Measurements from ENCODE around the gene PLEKHG4B.
"Not testable (repeated sequence)": the region's sequence is repeated elsewhere in the genome, so short reads cannot be mapped to it uniquely, and the experiment has no call there.

PLEKHG4B gene

GRCh38 chr5:95241-95980 lies 3.4 kb downstream of the PLEKHG4B start:
- no peak for DNase-seq (ENCODE audit: low read depth)

GRCh38 chr5:96976-97660 lies 5.2 kb downstream of the PLEKHG4B start:
- DNase-seq (ENCODE audit: low read depth): no peak

DNA sequence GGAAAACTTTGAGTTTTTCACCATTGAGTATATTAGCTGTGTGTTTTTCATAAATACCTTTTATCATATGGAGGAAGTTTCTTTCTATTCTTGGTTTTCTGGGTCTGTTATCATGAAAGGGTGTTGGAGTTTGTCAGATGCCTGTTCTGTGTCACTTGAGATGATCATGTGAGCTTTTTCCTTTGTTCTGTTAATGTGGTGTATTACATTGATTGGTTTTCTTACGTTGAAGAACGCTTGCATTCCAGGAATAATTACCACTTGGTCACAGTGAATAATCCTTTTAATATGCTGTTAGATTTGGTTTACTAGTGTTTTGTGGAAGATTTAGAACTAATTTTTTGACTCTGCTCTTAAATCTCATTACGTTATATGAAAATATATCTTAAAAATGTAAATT lies 7.8 kb downstream of the PLEKHG4B start:
- DNase-seq (ENCODE audit: low read depth): no peak

- DNase-seq (ENCODE audit: low read depth): no peak
These were observed 10.6 kb downstream of the PLEKHG4B start for GRCh38 chr5:102411-103043.

DNA sequence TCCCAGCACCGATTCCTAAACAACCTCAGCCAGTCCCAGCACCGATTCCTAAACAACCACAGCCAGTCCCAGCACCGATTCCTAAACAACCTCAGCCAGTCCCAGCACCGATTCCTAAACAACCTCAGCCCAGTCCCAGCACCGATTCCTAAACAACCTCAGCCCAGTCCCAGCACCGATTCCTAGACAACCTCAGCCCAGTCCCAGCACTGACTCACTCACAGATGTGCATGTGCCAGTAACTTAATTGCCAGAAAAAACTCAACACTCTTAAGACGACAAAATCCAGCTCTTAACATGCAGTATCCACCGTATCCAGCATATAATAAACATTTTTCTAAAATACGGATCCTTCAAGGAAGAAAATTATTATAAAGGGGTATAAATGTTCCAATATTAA lies 12.1 kb downstream of the PLEKHG4B start:
- DNase-seq (ENCODE audit: low read depth): not testable (repeated sequence)

DNA sequence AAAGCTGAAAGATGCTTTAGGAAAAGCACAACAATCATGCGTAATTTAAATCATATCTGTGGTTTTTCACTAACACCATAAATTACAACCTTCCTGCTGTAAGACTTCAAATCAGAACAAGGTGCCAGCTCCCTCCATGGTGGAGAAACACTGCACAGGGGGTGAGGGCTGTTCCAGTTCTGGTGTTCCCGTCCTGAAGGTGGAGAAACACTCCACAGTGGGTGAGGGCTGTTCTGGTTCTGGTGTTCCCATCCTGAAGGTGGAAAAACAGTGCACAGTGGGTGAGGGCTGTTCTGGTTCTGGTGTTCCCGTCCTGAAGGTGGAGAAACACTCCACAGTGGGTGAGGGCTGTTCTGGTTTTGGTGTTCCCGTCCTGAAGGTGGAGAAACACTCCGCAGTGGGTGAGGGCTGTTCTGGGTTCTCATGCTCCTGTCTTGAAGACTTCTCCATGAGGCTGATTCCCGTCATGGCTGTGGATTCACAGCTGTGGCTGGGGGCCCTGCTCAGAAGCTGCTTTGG lies 12.9 kb downstream of the PLEKHG4B start:
- DNase-seq (ENCODE audit: low read depth): no peak

DNA sequence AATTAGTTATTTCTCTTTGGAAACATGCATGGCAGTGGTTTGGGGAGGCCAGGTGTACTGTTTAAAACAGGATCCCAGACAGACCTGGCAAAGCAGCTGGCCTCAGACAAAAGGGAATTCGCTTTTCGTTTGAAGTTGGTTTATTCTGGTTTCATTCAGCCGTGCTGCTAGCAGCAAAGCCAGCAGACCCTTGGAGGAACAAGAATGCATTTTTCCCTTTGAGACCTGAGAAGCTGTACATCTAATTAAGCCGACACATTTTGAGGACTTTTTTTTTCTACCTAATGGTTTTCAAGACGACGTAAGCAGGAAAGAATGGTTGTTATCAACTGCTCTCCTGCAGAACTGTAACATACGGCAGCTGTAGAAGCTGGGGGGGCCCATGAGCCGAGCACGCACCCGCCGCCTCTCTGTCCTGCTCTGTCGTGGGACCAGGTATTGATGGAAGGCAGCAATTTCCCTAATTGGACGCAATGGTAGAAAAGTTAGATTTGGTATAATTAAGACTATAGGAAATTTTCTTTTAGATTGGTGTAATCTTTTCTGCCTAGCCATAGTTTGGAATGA lies 13.6 kb downstream of the PLEKHG4B start:
- DNase-seq (ENCODE audit: low read depth): no peak

- DNase-seq (ENCODE audit: low read depth): no peak
These were observed 14.6 kb downstream of the PLEKHG4B start for GRCh38 chr5:106587-106986.

DNA sequence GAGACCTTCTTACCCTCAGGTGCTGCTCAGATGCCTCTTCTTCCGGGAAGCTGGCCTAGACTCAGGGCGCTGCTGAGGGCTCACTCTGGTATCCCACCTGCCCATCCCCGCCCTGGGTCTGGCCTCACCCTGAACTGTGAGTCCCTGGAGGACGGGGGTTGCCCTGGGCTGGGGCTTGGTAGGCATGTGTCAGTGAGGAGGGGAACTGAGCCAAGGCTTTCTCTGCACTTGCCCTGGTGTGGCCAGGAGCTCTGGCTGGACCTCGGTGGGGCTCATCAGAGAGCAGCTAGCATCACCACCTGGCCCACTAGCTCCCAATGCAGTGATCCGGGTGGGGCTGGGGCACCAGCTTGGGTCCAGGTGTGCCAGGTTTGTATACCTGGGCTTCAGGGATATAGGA lies 15.6 kb downstream of the PLEKHG4B start:
- no peak for DNase-seq (ENCODE audit: low read depth)

- DNase-seq (ENCODE audit: low read depth): no peak
These were observed 17.9 kb downstream of the PLEKHG4B start for GRCh38 chr5:109826-110225.

DNA sequence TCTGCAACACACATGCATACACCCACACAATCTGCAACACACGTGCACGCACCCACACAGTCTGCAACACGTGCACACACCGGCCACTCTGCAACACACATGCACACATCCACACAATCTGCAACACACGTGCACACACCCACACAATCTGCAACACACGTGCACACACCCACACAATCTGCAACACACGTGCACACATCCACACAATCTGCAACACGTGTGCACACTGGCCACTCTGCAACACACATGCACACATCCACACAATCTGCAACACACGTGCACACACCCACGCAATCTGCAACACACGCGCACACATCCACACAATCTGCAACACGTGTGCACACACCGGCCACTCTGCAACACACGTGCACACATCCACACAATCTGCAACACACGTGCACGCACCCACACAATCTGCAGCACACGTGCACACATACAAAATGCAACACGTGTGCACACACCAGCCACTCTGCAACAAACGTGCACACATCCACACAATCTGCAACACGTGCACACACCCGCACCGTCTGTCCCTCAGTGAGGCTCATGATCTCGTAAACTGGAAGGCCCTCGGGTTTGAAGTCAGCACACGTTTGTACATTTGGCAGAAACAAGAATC lies 18.4 kb downstream of the PLEKHG4B start:
- DNase-seq (ENCODE audit: low read depth): no peak

DNA sequence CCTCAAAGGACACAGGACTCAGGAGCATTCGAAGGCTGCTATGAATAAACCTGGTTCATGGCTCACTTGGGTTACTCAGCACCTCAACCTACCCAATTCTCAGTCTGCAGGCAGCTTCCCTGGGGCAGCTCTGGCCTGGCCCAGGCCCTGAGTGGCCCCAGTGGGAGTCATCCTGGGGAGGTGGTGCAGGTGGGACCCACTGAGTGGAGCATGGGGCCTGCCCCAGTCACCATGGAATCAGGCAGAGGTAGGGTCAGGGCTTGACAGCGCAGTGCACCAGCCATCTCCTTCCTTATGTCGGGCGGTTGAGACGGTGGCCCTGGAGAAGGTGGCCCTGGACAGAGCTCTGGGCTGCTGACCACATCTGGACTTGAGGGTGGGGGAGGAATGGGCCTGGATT lies 19.2 kb downstream of the PLEKHG4B start:
- DNase-seq (ENCODE audit: low read depth): no peak

DNA sequence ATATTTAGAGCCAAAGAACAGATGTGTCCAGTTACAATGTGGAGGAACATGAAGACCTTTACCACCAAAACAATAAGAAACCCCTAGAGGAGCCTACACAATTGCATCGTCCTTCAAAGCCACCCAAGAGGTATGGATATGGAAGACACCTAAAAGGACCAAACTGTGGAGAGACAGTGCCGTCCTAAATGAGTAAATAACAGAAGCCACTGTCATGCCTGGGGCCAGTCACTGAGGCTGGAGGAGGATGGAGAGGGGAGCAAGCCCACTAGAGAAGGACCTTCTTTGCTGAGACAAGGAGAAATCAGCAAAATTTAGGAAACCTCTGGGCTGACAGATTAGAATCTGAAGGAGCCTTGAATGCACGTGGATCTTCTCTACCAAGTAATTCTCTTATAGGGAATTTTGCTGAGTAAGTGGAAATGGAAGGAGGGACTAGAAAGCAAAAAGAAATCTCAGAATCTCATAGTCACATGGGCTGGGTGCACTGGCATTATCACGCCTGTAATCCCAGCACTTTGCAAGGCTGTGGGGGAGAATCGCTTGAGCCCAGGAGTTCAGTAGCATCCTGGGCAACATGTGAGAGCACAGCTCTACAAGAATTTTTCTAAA lies 27.6 kb downstream of the PLEKHG4B start:
- no peak for DNase-seq (ENCODE audit: low read depth)

DNA sequence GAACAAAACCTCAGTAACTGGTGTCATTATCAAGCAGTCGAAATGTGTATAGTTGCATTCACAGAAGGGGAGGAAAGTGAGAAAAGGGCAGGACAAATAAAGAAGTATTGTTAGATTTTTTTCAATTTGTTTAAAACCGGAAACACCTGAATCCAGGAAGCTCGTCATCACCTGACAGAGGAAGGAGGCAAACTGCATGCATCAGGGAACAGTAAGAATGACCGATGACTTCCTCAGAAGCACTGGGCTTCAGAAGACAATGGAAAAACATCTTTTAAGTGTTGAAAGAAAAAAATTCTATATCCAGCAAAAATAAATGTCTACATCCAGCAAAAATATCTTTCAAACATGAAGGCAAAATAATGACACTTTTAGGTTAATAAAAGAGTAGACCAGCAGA lies 29.5 kb downstream of the PLEKHG4B start:
- DNase-seq (ENCODE audit: low read depth): no peak

DNA sequence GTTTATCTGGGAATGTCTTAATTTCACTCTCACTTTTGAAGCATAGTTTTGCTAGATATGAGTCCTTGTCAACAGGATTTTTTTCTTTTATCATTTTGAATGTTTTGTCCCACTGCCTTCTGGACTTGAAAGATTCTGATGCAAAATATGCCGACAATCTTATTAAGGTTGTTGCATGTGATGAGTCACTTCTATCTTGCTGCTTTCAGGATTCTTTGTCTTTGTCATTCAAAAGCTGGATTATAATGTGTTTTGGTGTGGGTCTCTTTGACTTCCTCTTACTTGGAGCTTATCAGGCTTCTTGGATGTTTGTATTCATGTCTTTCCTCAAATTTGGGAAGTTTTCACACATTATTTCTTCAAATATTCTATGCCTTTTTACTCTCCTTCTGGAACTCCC lies 33.8 kb downstream of the PLEKHG4B start:
- DNase-seq (ENCODE audit: low read depth): no peak

GRCh38 chr5:126806-127205 lies 34.8 kb downstream of the PLEKHG4B start:
- DNase-seq (ENCODE audit: low read depth): no peak

DNA sequence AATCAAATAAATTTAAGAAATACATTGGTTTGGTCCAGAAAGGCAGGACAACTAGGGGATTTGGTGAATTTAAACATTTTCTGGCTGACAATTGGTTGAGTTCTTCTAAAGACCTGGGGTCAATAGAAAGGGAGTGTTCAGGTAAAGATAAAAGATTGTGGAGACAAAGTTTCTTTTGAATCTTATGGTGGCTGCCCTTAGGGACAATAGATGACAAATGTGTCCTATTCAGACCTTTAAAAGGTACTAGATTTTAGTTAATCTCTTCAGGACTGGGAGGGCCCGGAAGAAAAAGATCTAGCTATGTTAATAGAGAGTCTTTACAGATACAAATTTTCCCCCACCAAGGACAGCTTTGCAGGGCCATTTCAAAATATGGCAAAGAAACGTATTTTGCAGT lies 35.9 kb downstream of the PLEKHG4B start:
- DNase-seq (ENCODE audit: low read depth): no peak

- no peak for DNase-seq (ENCODE audit: low read depth)
These were observed 36.5 kb downstream of the PLEKHG4B start for GRCh38 chr5:128446-128845.

DNA sequence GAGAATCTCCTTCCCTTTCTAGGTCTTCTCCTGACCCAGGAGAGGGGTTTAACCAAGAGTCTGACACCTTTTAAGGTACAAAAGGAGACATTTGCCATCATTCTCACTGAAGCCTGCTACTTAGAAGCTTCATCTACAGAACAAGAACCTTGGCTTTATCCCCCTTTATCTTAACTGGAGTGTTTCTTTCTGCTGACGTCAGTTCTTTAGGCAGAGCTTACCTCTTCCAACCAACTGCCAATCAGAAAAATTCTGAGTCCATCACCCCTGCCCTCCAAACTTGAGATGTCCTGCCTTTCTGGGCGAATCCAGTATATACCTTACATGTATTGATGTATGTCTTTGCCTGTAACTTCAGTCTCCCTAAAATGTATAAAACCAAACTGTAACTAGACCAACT lies 37.2 kb downstream of the PLEKHG4B start:
- no peak for DNase-seq (ENCODE audit: low read depth)

DNA sequence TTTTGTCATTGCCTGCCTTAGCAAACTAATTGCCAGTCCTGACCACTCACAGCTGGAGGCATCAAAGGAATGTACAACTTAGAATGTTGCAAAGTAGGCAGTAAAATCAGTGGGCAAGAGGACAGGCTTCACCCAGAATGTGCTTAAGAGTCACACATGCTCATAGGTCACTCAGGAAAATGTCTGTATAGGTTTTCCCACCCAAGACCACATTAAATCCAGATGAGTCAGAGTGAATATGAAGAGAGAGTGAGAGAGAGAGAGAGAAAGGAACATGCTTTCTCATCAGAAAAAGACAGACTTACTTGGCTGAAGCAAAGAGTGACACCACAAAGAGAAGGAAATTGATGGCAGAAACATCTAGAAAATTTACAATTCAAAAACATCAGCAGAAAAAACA lies 37.9 kb downstream of the PLEKHG4B start:
- peak; percentile 67 for DNase-seq (ENCODE audit: low read depth)

GRCh38 chr5:130601-131131 lies 38.7 kb downstream of the PLEKHG4B start:
- DNase-seq (ENCODE audit: low read depth): peak; percentile 30

DNA sequence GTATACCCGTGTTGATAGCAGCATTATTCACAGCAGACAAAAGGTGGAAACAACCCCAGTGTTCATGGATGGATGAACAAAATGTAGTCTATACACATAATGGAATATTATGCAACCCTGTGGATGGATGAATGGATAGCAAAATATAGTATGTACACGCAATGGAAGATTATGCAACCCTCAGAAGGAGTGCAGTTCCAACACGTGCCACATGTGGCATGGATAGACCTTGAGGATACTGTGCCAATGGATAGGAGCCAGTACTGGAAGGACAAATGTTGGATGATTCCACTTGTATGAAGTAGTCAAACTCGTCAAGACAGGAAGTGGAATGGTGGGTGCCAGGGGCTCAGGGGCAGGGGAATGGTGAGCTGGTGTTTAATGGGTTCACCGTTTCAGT lies 44.9 kb downstream of the PLEKHG4B start:
- DNase-seq (ENCODE audit: low read depth): no peak
